ENCODE measurements around the gene RPGRIP1L. TPM values are rescaled to one million over a fixed set of nuclear protein-coding genes. Genes with fewer than 3 reads are reported as not detected.

Gene RPGRIP1L
- total RNA-seq, 1 donor from 2014 or later, result 10.8 TPM

DNA sequence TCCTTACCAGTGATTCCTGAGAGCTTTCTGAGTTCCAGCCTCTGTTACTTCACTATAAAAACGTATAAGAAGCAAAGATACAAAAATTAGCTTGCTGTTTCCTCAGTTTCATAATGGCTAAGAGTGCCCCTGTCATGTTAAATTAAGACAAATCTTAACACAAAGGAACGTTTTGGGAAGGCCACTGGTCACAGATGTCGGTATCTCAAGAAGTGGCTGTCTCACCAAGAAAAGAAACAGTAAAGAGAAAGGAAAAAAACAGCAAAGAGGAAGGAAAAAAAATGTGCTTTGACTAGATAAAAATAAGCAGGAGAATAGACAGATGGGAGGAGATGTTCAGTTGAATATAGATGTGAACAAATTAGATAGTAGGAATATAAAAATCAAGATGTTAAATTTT is 105.9 kb downstream of the RPGRIP1L start:
- H3K27me3 Mint-ChIP-seq (ENCODE audit: low read depth), result no peaks in the 10 kb centered on the region
- H3K36me3 Mint-ChIP-seq (ENCODE audit: low read depth), result peaks cover 11% of the 10 kb centered on the region
- no peaks in the 10 kb centered on the region for H3K4me1 Mint-ChIP-seq (ENCODE audit: low read depth)
- no peak for DNase-seq (ENCODE audit: low spot score)
- peaks cover 25% of the 10 kb centered on the region for H3K9me3 Mint-ChIP-seq (ENCODE audit: low read depth)
- TF ChIP-seq, protein P1, sequence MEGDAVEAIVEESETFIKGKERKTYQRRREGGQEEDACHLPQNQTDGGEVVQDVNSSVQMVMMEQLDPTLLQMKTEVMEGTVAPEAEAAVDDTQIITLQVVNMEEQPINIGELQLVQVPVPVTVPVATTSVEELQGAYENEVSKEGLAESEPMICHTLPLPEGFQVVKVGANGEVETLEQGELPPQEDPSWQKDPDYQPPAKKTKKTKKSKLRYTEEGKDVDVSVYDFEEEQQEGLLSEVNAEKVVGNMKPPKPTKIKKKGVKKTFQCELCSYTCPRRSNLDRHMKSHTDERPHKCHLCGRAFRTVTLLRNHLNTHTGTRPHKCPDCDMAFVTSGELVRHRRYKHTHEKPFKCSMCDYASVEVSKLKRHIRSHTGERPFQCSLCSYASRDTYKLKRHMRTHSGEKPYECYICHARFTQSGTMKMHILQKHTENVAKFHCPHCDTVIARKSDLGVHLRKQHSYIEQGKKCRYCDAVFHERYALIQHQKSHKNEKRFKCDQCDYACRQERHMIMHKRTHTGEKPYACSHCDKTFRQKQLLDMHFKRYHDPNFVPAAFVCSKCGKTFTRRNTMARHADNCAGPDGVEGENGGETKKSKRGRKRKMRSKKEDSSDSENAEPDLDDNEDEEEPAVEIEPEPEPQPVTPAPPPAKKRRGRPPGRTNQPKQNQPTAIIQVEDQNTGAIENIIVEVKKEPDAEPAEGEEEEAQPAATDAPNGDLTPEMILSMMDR (IDR thresholded peaks at IDR 0.05), result no peak
- no peak overlapping the region for H3K4me3 Mint-ChIP-seq (ENCODE audit: unreplicated experiment)
- no peak overlapping the region for H3K27ac Mint-ChIP-seq (ENCODE audit: unreplicated experiment)

DNA sequence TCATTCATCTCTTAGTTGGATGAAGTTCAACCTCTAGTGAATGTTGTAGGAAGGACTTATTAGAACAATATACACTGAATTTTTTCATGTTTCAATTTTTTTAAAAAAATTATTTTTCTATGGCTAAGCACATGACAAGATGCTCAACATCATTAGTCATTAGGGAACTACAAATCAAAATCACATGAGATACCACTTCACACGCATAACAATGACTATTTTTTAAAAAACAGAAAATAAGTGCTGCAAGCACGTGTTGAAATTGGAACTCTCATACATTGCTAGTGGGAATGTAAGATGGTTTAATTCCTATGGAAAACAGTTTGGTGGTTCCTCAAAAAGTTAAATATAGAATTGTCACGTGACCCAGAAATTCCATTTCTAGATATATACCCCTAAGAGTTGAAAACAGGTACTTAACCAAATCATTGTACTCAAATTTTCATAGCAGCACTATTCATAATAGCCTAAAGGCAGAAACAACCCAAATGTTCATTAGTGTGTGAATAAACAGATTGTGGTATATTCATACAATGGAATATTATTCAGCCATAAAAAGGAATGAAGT is 115.5 kb downstream of the RPGRIP1L start:
- DNase-seq (ENCODE audit: low spot score), result no peak
- Mint-ChIP-seq H3K27me3 (ENCODE audit: low read depth) (peaks cover 1% of the 10 kb centered on the region), H3K36me3 (ENCODE audit: low read depth) (no peaks in the 10 kb centered on the region), H3K27ac (ENCODE audit: unreplicated experiment) (no peak overlapping the region), H3K9me3 (ENCODE audit: low read depth) (peaks cover 20% of the 10 kb centered on the region), H3K4me1 (ENCODE audit: low read depth) (peaks cover 8% of the 10 kb centered on the region), H3K4me3 (ENCODE audit: unreplicated experiment) (no peak overlapping the region)
- TF ChIP-seq, protein P1 (IDR thresholded peaks at IDR 0.05), result no peak

DNA sequence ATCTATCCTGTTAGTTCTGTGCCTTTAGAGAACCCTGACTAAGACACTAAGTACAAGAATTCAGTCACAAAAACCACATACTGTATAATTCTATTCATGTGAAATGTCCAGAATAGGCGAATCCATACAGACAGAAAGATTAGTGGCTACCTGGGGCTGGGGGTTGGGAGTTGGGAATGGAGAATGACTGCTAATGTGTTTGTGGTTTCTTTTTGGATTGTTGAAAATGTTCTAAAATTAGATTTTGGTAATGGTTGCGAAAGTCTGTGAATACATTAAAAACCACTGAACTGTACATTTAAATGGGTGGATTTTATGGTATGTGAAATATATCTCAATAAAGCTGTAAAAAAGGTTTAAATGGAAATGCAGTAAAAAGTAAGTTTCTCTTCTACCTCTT is 120.3 kb downstream of the RPGRIP1L start:
- Mint-ChIP-seq H3K4me1 (ENCODE audit: low read depth) (peaks cover 9% of the 10 kb centered on the region), H3K4me3 (ENCODE audit: unreplicated experiment) (no peak overlapping the region), H3K9me3 (ENCODE audit: low read depth) (peaks cover 3% of the 10 kb centered on the region), H3K27ac (ENCODE audit: unreplicated experiment) (no peak overlapping the region), H3K27me3 (ENCODE audit: low read depth) (no peaks in the 10 kb centered on the region), H3K36me3 (ENCODE audit: low read depth) (no peaks in the 10 kb centered on the region)
- DNase-seq (ENCODE audit: low spot score), result no peak
- TF ChIP-seq, protein P1 (IDR thresholded peaks at IDR 0.05), result no peak

DNA sequence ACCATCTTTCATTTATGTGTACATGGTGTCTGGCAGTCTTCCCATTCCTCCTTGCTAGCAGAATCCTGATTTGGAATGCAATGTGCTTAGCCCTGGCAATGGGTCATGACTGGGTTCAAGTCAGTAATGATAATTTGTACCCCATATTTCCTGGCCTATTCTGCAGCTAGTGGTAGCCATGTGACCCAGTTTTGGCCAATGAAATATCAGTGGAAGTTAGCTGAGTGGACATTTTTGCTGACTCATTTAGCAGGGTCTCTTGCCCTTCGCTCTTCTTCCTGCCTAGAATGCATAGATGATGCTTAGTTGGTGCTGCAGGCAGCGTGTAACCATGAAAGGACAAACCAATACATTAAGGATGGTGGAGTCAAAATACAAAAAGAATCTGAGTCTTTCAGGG is 121.9 kb downstream of the RPGRIP1L start:
- no peaks in the 10 kb centered on the region for H3K27me3 Mint-ChIP-seq (ENCODE audit: low read depth)

DNA sequence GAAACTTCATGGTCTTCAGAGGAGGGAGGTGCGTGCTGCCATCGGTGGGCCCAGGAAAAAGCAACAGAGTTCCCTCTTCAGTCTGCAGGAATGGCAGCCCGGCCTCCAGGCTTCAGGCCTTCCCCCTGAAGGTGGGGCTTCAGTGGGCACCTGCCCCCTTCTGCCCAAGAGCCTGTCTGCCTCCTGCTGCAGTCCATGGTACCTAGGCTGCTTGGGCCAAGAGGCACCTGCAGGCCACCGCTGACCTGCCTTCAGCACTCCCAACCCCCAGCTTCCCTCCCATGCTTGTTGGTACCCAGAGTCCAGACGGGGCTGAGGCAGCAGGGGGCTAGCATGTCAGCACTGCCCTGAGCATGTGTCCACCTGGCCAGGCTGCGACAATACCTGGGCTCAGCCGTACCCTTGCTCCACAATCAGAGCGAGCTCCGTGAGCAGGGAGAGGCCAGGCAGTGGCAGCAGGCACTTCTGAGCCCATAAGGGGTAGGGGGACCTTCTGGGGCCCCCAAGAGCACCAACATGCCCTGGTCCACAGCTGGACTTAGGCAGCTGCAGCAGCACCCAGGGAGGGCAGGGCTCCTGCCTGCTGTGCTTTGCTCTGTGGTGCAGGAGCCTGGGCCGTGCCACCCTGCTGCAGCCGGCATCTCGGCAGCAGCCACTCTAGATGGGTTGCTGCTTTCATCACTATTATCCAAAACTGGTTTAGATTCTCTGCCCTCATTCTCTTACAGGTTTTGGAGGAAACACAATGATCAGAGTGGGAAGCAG is 123.4 kb downstream of the RPGRIP1L start:
- no peak for DNase-seq (ENCODE audit: low spot score)
- TF ChIP-seq, protein P1 (IDR thresholded peaks at IDR 0.05), result no peak
- H3K36me3 Mint-ChIP-seq (ENCODE audit: low read depth), result no peaks in the 10 kb centered on the region
- no peak overlapping the region for H3K4me3 Mint-ChIP-seq (ENCODE audit: unreplicated experiment)
- peaks cover 9% of the 10 kb centered on the region for H3K4me1 Mint-ChIP-seq (ENCODE audit: low read depth)
- H3K27me3 Mint-ChIP-seq (ENCODE audit: low read depth), result no peaks in the 10 kb centered on the region
- H3K27ac Mint-ChIP-seq (ENCODE audit: unreplicated experiment), result no peak overlapping the region
- no peaks in the 10 kb centered on the region for H3K9me3 Mint-ChIP-seq (ENCODE audit: low read depth)

More for the DNA sequence above, 121.9 kb downstream of the RPGRIP1L start:
- TF ChIP-seq, protein P1 (IDR thresholded peaks at IDR 0.05), result no peak
- no peak overlapping the region for H3K27ac Mint-ChIP-seq (ENCODE audit: unreplicated experiment)
- H3K9me3 Mint-ChIP-seq (ENCODE audit: low read depth), result peaks cover 2% of the 10 kb centered on the region
- H3K4me3 Mint-ChIP-seq (ENCODE audit: unreplicated experiment), result no peak overlapping the region
- no peaks in the 10 kb centered on the region for H3K36me3 Mint-ChIP-seq (ENCODE audit: low read depth)
- peaks cover 9% of the 10 kb centered on the region for H3K4me1 Mint-ChIP-seq (ENCODE audit: low read depth)
- DNase-seq (ENCODE audit: low spot score), result no peak

All from chondrocyte (in vitro differentiated cells).